ENCODE data around the gene TRIM46. TPM values are rescaled to one million over a fixed set of nuclear protein-coding genes. Genes with fewer than 3 reads are reported as not detected.

The TRIM46 gene
- total and polyA plus RNA-seq, 2 of the 13 experiments (the other 11 are each of a cell fraction or from before 2014, with no cell fraction given) = 0.04 to 0.09 TPM

GRCh38 chr1:155139895-155140629, 33.6 kb upstream of the TRIM46 start, which contains the start of gene DPM3 (continued):
- no peak for TF ChIP-seq ZNF710 (CRISPR knock-in tag; IDR thresholded peaks at IDR 0.05; ENCODE audit: borderline replicate concordance)
- no peak for TF ChIP-seq ZNF530 (CRISPR knock-in tag; IDR thresholded peaks at IDR 0.05; ENCODE audit: low read depth)
- no peak for TF ChIP-seq ZNF101 (CRISPR knock-in tag; IDR thresholded peaks at IDR 0.05; ENCODE audit: borderline replicate concordance, low read depth)
- no peak for TF ChIP-seq ZNF766 (CRISPR knock-in tag; IDR thresholded peaks at IDR 0.05; ENCODE audit: borderline replicate concordance)
- no peak for TF ChIP-seq RORA (CRISPR knock-in tag; IDR thresholded peaks at IDR 0.05)
- TF ChIP-seq DDIT3 (CRISPR knock-in tag; IDR thresholded peaks at IDR 0.05) = no peak
- no peak for TF ChIP-seq BCLAF1 (IDR thresholded peaks at IDR 0.05)
- TF ChIP-seq ATF3 (CRISPR knock-in tag; IDR thresholded peaks at IDR 0.05) = no peak
- TF ChIP-seq SRSF9 (IDR thresholded peaks at IDR 0.05; ENCODE audit: borderline replicate concordance, insufficient read depth, low read depth, low read length, poor library complexity, severe bottlenecking) = no peak
- TF ChIP-seq TCF7L2 (IDR thresholded peaks at IDR 0.05; ENCODE audit: low read depth, low read length) = no peak
- no peak for TF ChIP-seq KLF9 (CRISPR knock-in tag; IDR thresholded peaks at IDR 0.05; ENCODE audit: low read depth)
- peak; percentile 53; the same call in 1 of the 2 replicates for TF ChIP-seq FOXA3 (CRISPR knock-in tag; IDR thresholded peaks at IDR 0.05)
- no peak for TF ChIP-seq BCL3 (CRISPR knock-in tag; IDR thresholded peaks at IDR 0.05)
- no peak for TF ChIP-seq HNRNPUL1 (IDR thresholded peaks at IDR 0.05; ENCODE audit: low read depth, low read length)
- peak; percentile 61 for TF ChIP-seq ZNF350 (CRISPR knock-in tag; IDR thresholded peaks at IDR 0.05; ENCODE audit: borderline replicate concordance, low read depth)
- TF ChIP-seq ZNF18 (CRISPR knock-in tag; IDR thresholded peaks at IDR 0.05; ENCODE audit: insufficient replicate concordance) = no peak
- no peak for TF ChIP-seq KLF11 (CRISPR knock-in tag; IDR thresholded peaks at IDR 0.05)
- no peak for TF ChIP-seq ZNF510 (CRISPR knock-in tag; IDR thresholded peaks at IDR 0.05; ENCODE audit: low read depth)
- no peak for TF ChIP-seq TARDBP (CRISPR knock-in tag; IDR thresholded peaks at IDR 0.05)
